ENCODE results near the gene ATP8B4.
"Not testable (repeated sequence)": the region's sequence is repeated elsewhere in the genome, so short reads cannot be mapped to it uniquely, and the experiment has no call there.

The ATP8B4 gene

GRCh38 chr15:50107591-50108408, 11.2 kb downstream of the ATP8B4 start:
- Histone ChIP-seq H3K9me3 (ENCODE audit: control insufficient read depth, insufficient read depth, low read length) (no peaks in the 10 kb centered on the region), H3K27me3 (ENCODE audit: control insufficient read depth, insufficient read depth, low read length) (no peaks in the 10 kb centered on the region), H3K4me3 (ENCODE audit: low read length) (no peak overlapping the region), H3K36me3 (ENCODE audit: control insufficient read depth, insufficient read depth, low read length) (no peaks in the 10 kb centered on the region), H3K4me1 (ENCODE audit: control insufficient read depth, insufficient read depth, low read length) (no peaks in the 10 kb centered on the region), H3K27ac (ENCODE audit: low read length) (no peak overlapping the region)
- no peak for DNase-seq (ENCODE audit: low read depth, low spot score)
- no CpG with 5 or more reads among the region's 7 CpGs for WGBS (ENCODE audit: insufficient coverage, insufficient read length)

GRCh38 chr15:50107157-50107556, 11.9 kb downstream of the ATP8B4 start:
- Histone ChIP-seq H3K36me3 (ENCODE audit: control insufficient read depth, insufficient read depth, low read length) (no peaks in the 10 kb centered on the region), H3K9me3 (ENCODE audit: control insufficient read depth, insufficient read depth, low read length) (no peaks in the 10 kb centered on the region), H3K4me1 (ENCODE audit: control insufficient read depth, insufficient read depth, low read length) (no peaks in the 10 kb centered on the region), H3K27ac (ENCODE audit: low read length) (no peak overlapping the region), H3K27me3 (ENCODE audit: control insufficient read depth, insufficient read depth, low read length) (no peaks in the 10 kb centered on the region), H3K4me3 (ENCODE audit: low read length) (no peak overlapping the region)
- no CpG with 5 or more reads among the region's 4 CpGs for WGBS (ENCODE audit: insufficient coverage, insufficient read length)
- DNase-seq (ENCODE audit: low read depth, low spot score) = no peak

- Histone ChIP-seq H3K4me1 (ENCODE audit: control insufficient read depth, insufficient read depth, low read length) (no peaks in the 10 kb centered on the region), H3K36me3 (ENCODE audit: control insufficient read depth, insufficient read depth, low read length) (no peaks in the 10 kb centered on the region), H3K9me3 (ENCODE audit: control insufficient read depth, insufficient read depth, low read length) (no peaks in the 10 kb centered on the region), H3K27ac (ENCODE audit: low read length) (no peak overlapping the region), H3K4me3 (ENCODE audit: low read length) (no peak overlapping the region), H3K27me3 (ENCODE audit: control insufficient read depth, insufficient read depth, low read length) (no peaks in the 10 kb centered on the region)
- DNase-seq (ENCODE audit: low read depth, low spot score) = no peak
- WGBS (ENCODE audit: insufficient coverage, insufficient read length) = no CpG with 5 or more reads among the region's 5 CpGs
These were observed 12.6 kb downstream of the ATP8B4 start for GRCh38 chr15:50106457-50106856.

GRCh38 chr15:50100486-50100885, 18.5 kb downstream of the ATP8B4 start:
- no peak for DNase-seq (ENCODE audit: low read depth, low spot score)
- no peaks in the 10 kb centered on the region for H3K36me3 ChIP-seq (ENCODE audit: control insufficient read depth, insufficient read depth, low read length)
- no CpG with 5 or more reads among the region's 1 CpG for WGBS (ENCODE audit: insufficient coverage, insufficient read length)

GRCh38 chr15:50098545-50098944, 20.5 kb downstream of the ATP8B4 start:
- no peaks in the 10 kb centered on the region for H3K9me3 ChIP-seq (ENCODE audit: control insufficient read depth, insufficient read depth, low read length)
- no peaks in the 10 kb centered on the region for H3K36me3 ChIP-seq (ENCODE audit: control insufficient read depth, insufficient read depth, low read length)

More at GRCh38 chr15:50100486-50100885, 18.5 kb downstream of the ATP8B4 start:
- H3K4me1 ChIP-seq (ENCODE audit: control insufficient read depth, insufficient read depth, low read length) = no peaks in the 10 kb centered on the region
- no peak overlapping the region for H3K27ac ChIP-seq (ENCODE audit: low read length)
- no peaks in the 10 kb centered on the region for H3K27me3 ChIP-seq (ENCODE audit: control insufficient read depth, insufficient read depth, low read length)
- no peaks in the 10 kb centered on the region for H3K9me3 ChIP-seq (ENCODE audit: control insufficient read depth, insufficient read depth, low read length)
- H3K4me3 ChIP-seq (ENCODE audit: low read length) = no peak overlapping the region

GRCh38 chr15:50095938-50096821, 22.9 kb downstream of the ATP8B4 start:
- DNase-seq (ENCODE audit: low read depth, low spot score) = no peak
- Histone ChIP-seq H3K36me3 (ENCODE audit: control insufficient read depth, insufficient read depth, low read length) (no peaks in the 10 kb centered on the region), H3K4me3 (ENCODE audit: low read length) (no peak overlapping the region), H3K27ac (ENCODE audit: low read length) (no peak overlapping the region), H3K27me3 (ENCODE audit: control insufficient read depth, insufficient read depth, low read length) (no peaks in the 10 kb centered on the region), H3K4me1 (ENCODE audit: control insufficient read depth, insufficient read depth, low read length) (no peaks in the 10 kb centered on the region), H3K9me3 (ENCODE audit: control insufficient read depth, insufficient read depth, low read length) (no peaks in the 10 kb centered on the region)
- WGBS (ENCODE audit: insufficient coverage, insufficient read length) = no CpG with 5 or more reads among the region's 8 CpGs

More at GRCh38 chr15:50098545-50098944, 20.5 kb downstream of the ATP8B4 start:
- DNase-seq (ENCODE audit: low read depth, low spot score) = no peak
- Histone ChIP-seq H3K4me3 (ENCODE audit: low read length) (no peak overlapping the region), H3K4me1 (ENCODE audit: control insufficient read depth, insufficient read depth, low read length) (no peaks in the 10 kb centered on the region), H3K27me3 (ENCODE audit: control insufficient read depth, insufficient read depth, low read length) (no peaks in the 10 kb centered on the region), H3K27ac (ENCODE audit: low read length) (no peak overlapping the region)

GRCh38 chr15:50089386-50089785, 29.6 kb downstream of the ATP8B4 start:
- not testable (repeated sequence) for H3K4me1 ChIP-seq (ENCODE audit: control insufficient read depth, insufficient read depth, low read length); H3K36me3 ChIP-seq (ENCODE audit: control insufficient read depth, insufficient read depth, low read length); H3K9me3 ChIP-seq (ENCODE audit: control insufficient read depth, insufficient read depth, low read length); H3K27ac ChIP-seq (ENCODE audit: low read length); H3K27me3 ChIP-seq (ENCODE audit: control insufficient read depth, insufficient read depth, low read length); H3K4me3 ChIP-seq (ENCODE audit: low read length); DNase-seq (ENCODE audit: low read depth, low spot score)
- no CpG with 5 or more reads among the region's 3 CpGs for WGBS (ENCODE audit: insufficient coverage, insufficient read length)

- H3K4me3 ChIP-seq (ENCODE audit: low read length) = no peak overlapping the region
- H3K27ac ChIP-seq (ENCODE audit: low read length) = no peak overlapping the region
- no peaks in the 10 kb centered on the region for H3K27me3 ChIP-seq (ENCODE audit: control insufficient read depth, insufficient read depth, low read length)
- WGBS (ENCODE audit: insufficient coverage, insufficient read length) = no CpG with 5 or more reads among the region's 2 CpGs
- H3K9me3 ChIP-seq (ENCODE audit: control insufficient read depth, insufficient read depth, low read length) = no peaks in the 10 kb centered on the region
- no peaks in the 10 kb centered on the region for H3K36me3 ChIP-seq (ENCODE audit: control insufficient read depth, insufficient read depth, low read length)
- H3K4me1 ChIP-seq (ENCODE audit: control insufficient read depth, insufficient read depth, low read length) = no peaks in the 10 kb centered on the region
- no peak for DNase-seq (ENCODE audit: low read depth, low spot score)
These were observed 34.1 kb downstream of the ATP8B4 start for GRCh38 chr15:50084932-50085331.

GRCh38 chr15:50083424-50084025, 35.5 kb downstream of the ATP8B4 start:
- DNase-seq (ENCODE audit: low read depth, low spot score) = no peak
- Histone ChIP-seq H3K4me1 (ENCODE audit: control insufficient read depth, insufficient read depth, low read length) (no peaks in the 10 kb centered on the region), H3K9me3 (ENCODE audit: control insufficient read depth, insufficient read depth, low read length) (no peaks in the 10 kb centered on the region), H3K36me3 (ENCODE audit: control insufficient read depth, insufficient read depth, low read length) (no peaks in the 10 kb centered on the region), H3K27ac (ENCODE audit: low read length) (no peak overlapping the region), H3K27me3 (ENCODE audit: control insufficient read depth, insufficient read depth, low read length) (no peaks in the 10 kb centered on the region), H3K4me3 (ENCODE audit: low read length) (no peak overlapping the region)
- no CpG with 5 or more reads among the region's 4 CpGs for WGBS (ENCODE audit: insufficient coverage, insufficient read length)

- no peak for DNase-seq (ENCODE audit: low read depth, low spot score)
- no peak overlapping the region for H3K4me3 ChIP-seq (ENCODE audit: low read length)
- H3K27me3 ChIP-seq (ENCODE audit: control insufficient read depth, insufficient read depth, low read length) = no peaks in the 10 kb centered on the region
- H3K4me1 ChIP-seq (ENCODE audit: control insufficient read depth, insufficient read depth, low read length) = no peaks in the 10 kb centered on the region
- no peaks in the 10 kb centered on the region for H3K36me3 ChIP-seq (ENCODE audit: control insufficient read depth, insufficient read depth, low read length)
- no peak overlapping the region for H3K27ac ChIP-seq (ENCODE audit: low read length)
- H3K9me3 ChIP-seq (ENCODE audit: control insufficient read depth, insufficient read depth, low read length) = no peaks in the 10 kb centered on the region
- no CpG with 5 or more reads among the region's 2 CpGs for WGBS (ENCODE audit: insufficient coverage, insufficient read length)
These were observed 37.0 kb downstream of the ATP8B4 start for GRCh38 chr15:50082066-50082465.

All from iPS DF 6.9 (cell line).